K562 (cell line): ENCODE results near the gene ADAMTSL2.

Experiments
- CTCF ChIP-seq, 3 experiments: IDR thresholded peaks in 2 of 3; conservative IDR thresholded peaks in 1 of 3; 2 replicates each; pipeline ENCODE4 v1.5.1; 2011 to 2012; ENCODE audit warnings: low read length in 3 of 3, mild to moderate bottlenecking in 3 of 3, control low read depth in 2 of 3, improper control_type of control experiment in 1 of 3, inconsistent platforms in 1 of 3, low read depth in 1 of 3, mixed read lengths in 1 of 3, moderate library complexity in 1 of 3; ENCODE audit not compliant: insufficient read depth in 2 of 3
- FUS ChIP-seq: fragments of 200-400 bp; formaldehyde crosslinking; optimal IDR thresholded peaks from 2 replicates; pipeline ENCODE3; 2017; ENCODE audit warnings: low read depth, low read length
- MAZ ChIP-seq, 2 experiments: fragments of 450-650 bp in 1 of 2; sonication (generic) in 1 of 2; formaldehyde crosslinking; IDR thresholded peaks in 1 of 2; conservative IDR thresholded peaks in 1 of 2; 2 replicates each; pipeline versions ENCODE4 v1.4.0 to v1.5.0; 2020; ENCODE audit warnings: mild to moderate bottlenecking in 1 of 2, missing genetic modification reagents in 1 of 2
- MXD1 ChIP-seq: fragments of 250-450 bp; sonication (Bioruptor Pico); IDR thresholded peaks from 2 replicates; pipeline ENCODE4 v1.8.0; 2021; ENCODE audit warnings: borderline replicate concordance, mild to moderate bottlenecking, moderate library complexity; ENCODE audit not compliant: poor library complexity, severe bottlenecking
- MYNN ChIP-seq, 2 experiments: sonication (generic); formaldehyde crosslinking in 1 of 2; IDR thresholded peaks; 2 replicates each; pipeline versions ENCODE4 v1.5.0 to v1.6.1; 2016 to 2020; ENCODE audit warnings: antibody characterized with exemption in 1 of 2, missing genetic modification reagents in 1 of 2
- NCOA1 ChIP-seq: fragments of 450-650 bp; IDR thresholded peaks from 2 replicates; pipeline ENCODE4 v1.6.1; 2016; ENCODE audit warnings: low read depth
- NR0B1 ChIP-seq: fragments of 450-650 bp; IDR thresholded peaks from one replicate; pipeline ENCODE4 v1.6.1; 2018; ENCODE audit warnings: mild to moderate bottlenecking, moderate library complexity; ENCODE audit not compliant: partially characterized antibody
- RAD21 ChIP-seq, 2 experiments: fragments of 250-450 bp in 1 of 2; fragments of 450-650 bp in 1 of 2; sonication (Bioruptor Pico) in 1 of 2; formaldehyde crosslinking in 1 of 2; IDR thresholded peaks in 1 of 2; conservative IDR thresholded peaks in 1 of 2; 2 replicates each; pipeline versions ENCODE4 v1.4.0 to v1.8.0; 2020 to 2022; ENCODE audit warnings: mild to moderate bottlenecking in 2 of 2, moderate library complexity in 1 of 2
- RBM15 ChIP-seq: fragments of 200-400 bp; formaldehyde crosslinking; IDR thresholded peaks from 2 replicates; pipeline ENCODE4 v1.6.1; 2018; ENCODE audit warnings: mild to moderate bottlenecking, low read length, moderate library complexity; ENCODE audit not compliant: insufficient read depth
- REST ChIP-seq, 2 experiments: fragments of 450-650 bp; formaldehyde crosslinking in 1 of 2; IDR thresholded peaks; 2 replicates each; pipeline versions ENCODE4 v1.4.0 to v1.6.1; 2014 to 2020; ENCODE audit warnings: mild to moderate bottlenecking in 2 of 2, borderline replicate concordance in 1 of 2, low read depth in 1 of 2
- RUNX1 ChIP-seq: sonication (generic); IDR thresholded peaks from 2 replicates; pipeline ENCODE4 v1.6.1; 2016; ENCODE audit warnings: antibody characterized with exemption, low read depth
- SETDB1 ChIP-seq: IDR thresholded peaks from one replicate; pipeline ENCODE4 v1.6.1; 2012; ENCODE audit warnings: low read length, control low read depth, inconsistent platforms

DNA sequence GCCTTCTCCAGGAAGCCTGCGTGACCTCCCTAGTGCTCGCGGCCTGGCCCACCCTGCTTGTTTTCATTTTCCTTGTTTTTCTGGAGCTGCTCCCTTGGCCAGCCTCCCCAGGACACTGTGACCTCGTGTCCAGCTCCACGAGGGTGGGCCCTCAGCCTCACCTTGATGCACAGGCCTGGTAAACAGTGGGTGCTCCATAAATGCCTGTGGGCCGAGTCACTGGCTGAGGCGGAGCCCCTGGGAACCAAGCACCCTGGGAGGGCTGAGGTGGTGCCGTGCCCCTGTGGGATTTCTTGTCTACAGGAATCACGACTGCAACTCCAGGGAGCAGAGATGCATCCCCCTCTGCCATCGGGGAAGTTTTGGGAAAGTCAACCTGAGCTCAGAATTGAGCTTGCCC is 57.5 kb downstream of the ADAMTSL2 start:
- no peak for TF ChIP-seq RUNX1
- no peak for TF ChIP-seq NR0B1
- TF ChIP-seq RAD21 (CRISPR knock-in tag; conservative IDR thresholded peaks at IDR 0.05 in 1 of 2, IDR thresholded peaks at IDR 0.05 in 1 of 2) = no peak
- TF ChIP-seq MXD1 (CRISPR knock-in tag) = no peak
- TF ChIP-seq RBM15 = no peak
- TF ChIP-seq MAZ (CRISPR knock-in tag; conservative IDR thresholded peaks at IDR 0.05 in 1 of 2, IDR thresholded peaks at IDR 0.05 in 1 of 2) = no peak
- no peak for TF ChIP-seq CTCF (IDR thresholded peaks at IDR 0.05 in 2 of 3, conservative IDR thresholded peaks at IDR 0.05 in 1 of 3; ENCODE audit: insufficient read depth in 2 of 3, low read depth in 1 of 3, low read length in 3 of 3)
- no peak for TF ChIP-seq REST (IDR thresholded peaks at IDR 0.05; ENCODE audit: borderline replicate concordance)
- no peak for TF ChIP-seq REST (CRISPR knock-in tag; IDR thresholded peaks at IDR 0.05; ENCODE audit: low read depth)
- no peak for TF ChIP-seq SETDB1
- TF ChIP-seq FUS = no peak
- TF ChIP-seq MYNN (IDR thresholded peaks at IDR 0.05) = no peak
- TF ChIP-seq MYNN (CRISPR knock-in tag; IDR thresholded peaks at IDR 0.05) = no peak
- no peak for TF ChIP-seq NCOA1
